ENCODE data around the gene PODXL. TPM values are rescaled to one million over a fixed set of nuclear protein-coding genes. Genes with fewer than 3 reads are reported as not detected.

PODXL gene
- total RNA-seq, 4 donors from 2014 or later: 13.2 to 40.2 (median 26.6) TPM

GRCh38 chr7:131546126-131546525 is 10.3 kb downstream of the PODXL start:
- no peaks in the 10 kb centered on the region for H3K9me3 ChIP-seq
- no peak for ATAC-seq
- no peaks in the 10 kb centered on the region for H3K27me3 ChIP-seq
- H3K27ac ChIP-seq: peak overlapping the region in 1 of 4 donors; percentile 6
- WGBS, 2 donors (ENCODE audit: low coverage in 1 of 2): 22 to 90% methylated on average over 2 to 8 of the region's 12 CpGs
- H3K4me1 ChIP-seq: peaks cover 0 to 8% (median 0%) of the 10 kb centered on the region in 3 donors
- TF ChIP-seq EP300 (IDR thresholded peaks at IDR 0.05) (no peak), POLR2AphosphoS5 (IDR thresholded peaks at IDR 0.05) (no peak)
- no peak overlapping the region for H3K4me3 ChIP-seq
- H3K36me3 ChIP-seq: no peaks in the 10 kb centered on the region

GRCh38 chr7:131544449-131545301 is 11.8 kb downstream of the PODXL start:
- Histone ChIP-seq H3K9me3 (no peaks in the 10 kb centered on the region), H3K36me3 (no peaks in the 10 kb centered on the region), H3K4me1 (peaks cover 0 to 22% (median 0%) of the 10 kb centered on the region in 3 donors), H3K27me3 (no peaks in the 10 kb centered on the region), H3K4me3 (no peak overlapping the region), H3K27ac (peak overlapping the region in 3 of 4 donors; percentile 41 to 51 (median 42))
- 40% methylated on average over 2 of the region's 16 CpGs; no CpG with 5 or more reads in 1 of the 2 donors for WGBS, 2 donors (ENCODE audit: low coverage in 1 of 2)
- no peak for TF ChIP-seq POLR2AphosphoS5 (IDR thresholded peaks at IDR 0.05)
- TF ChIP-seq EP300 (IDR thresholded peaks at IDR 0.05): no peak
- TF ChIP-seq, protein P1, sequence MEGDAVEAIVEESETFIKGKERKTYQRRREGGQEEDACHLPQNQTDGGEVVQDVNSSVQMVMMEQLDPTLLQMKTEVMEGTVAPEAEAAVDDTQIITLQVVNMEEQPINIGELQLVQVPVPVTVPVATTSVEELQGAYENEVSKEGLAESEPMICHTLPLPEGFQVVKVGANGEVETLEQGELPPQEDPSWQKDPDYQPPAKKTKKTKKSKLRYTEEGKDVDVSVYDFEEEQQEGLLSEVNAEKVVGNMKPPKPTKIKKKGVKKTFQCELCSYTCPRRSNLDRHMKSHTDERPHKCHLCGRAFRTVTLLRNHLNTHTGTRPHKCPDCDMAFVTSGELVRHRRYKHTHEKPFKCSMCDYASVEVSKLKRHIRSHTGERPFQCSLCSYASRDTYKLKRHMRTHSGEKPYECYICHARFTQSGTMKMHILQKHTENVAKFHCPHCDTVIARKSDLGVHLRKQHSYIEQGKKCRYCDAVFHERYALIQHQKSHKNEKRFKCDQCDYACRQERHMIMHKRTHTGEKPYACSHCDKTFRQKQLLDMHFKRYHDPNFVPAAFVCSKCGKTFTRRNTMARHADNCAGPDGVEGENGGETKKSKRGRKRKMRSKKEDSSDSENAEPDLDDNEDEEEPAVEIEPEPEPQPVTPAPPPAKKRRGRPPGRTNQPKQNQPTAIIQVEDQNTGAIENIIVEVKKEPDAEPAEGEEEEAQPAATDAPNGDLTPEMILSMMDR (IDR thresholded peaks at IDR 0.05): peak in 2 of 4 experiments; percentile 11 to 22
- no peak for ATAC-seq

DNA sequence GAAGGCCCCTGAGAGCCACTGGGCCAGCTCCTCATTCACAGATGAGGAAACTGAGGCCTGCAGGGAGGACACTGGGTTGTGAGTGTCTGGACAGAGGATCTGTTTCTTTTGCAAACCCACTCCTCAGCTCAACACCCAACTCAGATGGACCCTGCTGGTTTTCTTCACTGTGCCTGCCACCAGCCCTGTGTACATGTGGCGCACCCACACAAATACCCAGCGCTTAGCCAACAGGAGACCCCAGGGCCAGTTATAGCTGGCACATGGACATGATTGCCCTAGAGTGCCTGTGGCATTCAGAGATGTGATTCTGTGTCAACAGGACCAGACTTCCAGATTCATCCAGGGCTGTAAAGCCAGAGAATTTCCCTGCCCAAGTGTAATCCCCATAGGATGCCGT is 12.4 kb downstream of the PODXL start:
- no peaks in the 10 kb centered on the region for H3K36me3 ChIP-seq
- ATAC-seq: no peak
- H3K4me3 ChIP-seq: no peak overlapping the region
- 100% methylated on average over 1 of the region's 3 CpGs; no CpG with 5 or more reads in 1 of the 2 donors for WGBS, 2 donors (ENCODE audit: low coverage in 1 of 2)
- TF ChIP-seq POLR2A (IDR thresholded peaks at IDR 0.05) (no peak), EP300 (IDR thresholded peaks at IDR 0.05) (no peak), POLR2AphosphoS5 (IDR thresholded peaks at IDR 0.05) (no peak)
- TF ChIP-seq, protein P1 (IDR thresholded peaks at IDR 0.05): no peak
- H3K9me3 ChIP-seq: no peaks in the 10 kb centered on the region
- H3K4me1 ChIP-seq: peaks cover 0 to 27% (median 0%) of the 10 kb centered on the region in 3 donors
- H3K27me3 ChIP-seq: no peaks in the 10 kb centered on the region
- H3K27ac ChIP-seq: peak overlapping the region in 3 of 4 donors; percentile 31 to 51 (median 41)

DNA sequence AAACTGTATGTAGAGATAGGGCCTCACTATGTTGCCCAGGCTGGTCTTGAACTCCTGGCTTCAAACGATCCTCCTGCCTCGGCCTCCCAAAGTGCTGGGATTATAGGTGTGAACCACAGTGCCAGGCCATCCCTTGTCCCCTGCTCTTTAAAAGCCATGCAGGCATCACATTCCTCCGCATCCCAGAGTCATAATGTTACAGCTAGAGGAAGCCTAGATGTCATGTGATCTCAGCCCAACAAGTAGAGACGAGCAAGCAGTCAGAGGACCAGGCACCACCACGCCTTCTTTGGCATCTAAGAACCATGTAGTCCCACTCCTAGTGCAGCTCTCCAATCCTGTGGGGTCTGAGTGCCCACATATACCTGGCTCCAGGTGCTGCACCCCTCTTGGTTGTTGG is 13.1 kb downstream of the PODXL start:
- 95% methylated on average over 4 of the region's 5 CpGs; no CpG with 5 or more reads in 1 of the 2 donors for WGBS, 2 donors (ENCODE audit: low coverage in 1 of 2)

GRCh38 chr7:131540491-131541162 is 15.8 kb downstream of the PODXL start:
- Histone ChIP-seq H3K36me3 (no peaks in the 10 kb centered on the region), H3K9me3 (no peaks in the 10 kb centered on the region), H3K27ac (peak overlapping the region in 3 of 4 donors; percentile 50 to 62 (median 54)), H3K27me3 (no peaks in the 10 kb centered on the region), H3K4me3 (no peak overlapping the region), H3K4me1 (peaks cover 0 to 28% (median 0%) of the 10 kb centered on the region in 3 donors)
- WGBS, 2 donors (ENCODE audit: low coverage in 1 of 2): 20 to 26% methylated on average over 2 to 7 of the region's 18 CpGs
- TF ChIP-seq, protein P1 (IDR thresholded peaks at IDR 0.05): peak in 2 of 4 experiments; percentile 15 to 38
- TF ChIP-seq EP300 (IDR thresholded peaks at IDR 0.05) (no peak), POLR2A (IDR thresholded peaks at IDR 0.05) (no peak), POLR2AphosphoS5 (IDR thresholded peaks at IDR 0.05) (no peak)
- ATAC-seq: no peak

More for the DNA sequence above, 13.1 kb downstream of the PODXL start:
- ATAC-seq: no peak
- H3K36me3 ChIP-seq: no peaks in the 10 kb centered on the region
- H3K27ac ChIP-seq: peak overlapping the region in 1 of 4 donors; percentile 54
- H3K4me1 ChIP-seq: peaks cover 0 to 34% (median 0%) of the 10 kb centered on the region in 3 donors
- no peaks in the 10 kb centered on the region for H3K9me3 ChIP-seq
- H3K4me3 ChIP-seq: no peak overlapping the region
- no peaks in the 10 kb centered on the region for H3K27me3 ChIP-seq
- TF ChIP-seq EP300 (IDR thresholded peaks at IDR 0.05): no peak
- no peak for TF ChIP-seq POLR2A (IDR thresholded peaks at IDR 0.05)
- TF ChIP-seq, protein P1 (IDR thresholded peaks at IDR 0.05): no peak
- TF ChIP-seq POLR2AphosphoS5 (IDR thresholded peaks at IDR 0.05): no peak

All from gastroesophageal sphincter (tissue), 4 donors.